ENCODE results near the gene LHFPL6.

DNA sequence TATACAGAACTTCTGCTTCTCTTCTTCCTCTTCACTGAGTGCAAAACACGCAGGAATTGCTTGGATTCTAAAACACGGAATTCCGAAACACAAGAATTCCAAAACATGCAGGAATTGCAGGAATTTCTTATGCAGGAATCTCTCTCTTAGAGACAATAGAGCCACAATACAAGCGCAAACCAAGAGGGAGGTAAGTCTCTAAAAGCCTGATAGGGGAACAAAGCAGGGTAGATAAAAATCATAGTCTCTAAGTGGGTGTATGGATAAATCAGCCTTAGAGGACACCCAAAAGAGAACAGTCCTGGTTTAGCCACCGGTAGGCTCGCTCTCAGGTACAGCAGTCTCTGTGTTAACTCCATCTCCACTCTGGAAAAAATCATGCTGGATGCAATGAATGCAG lies 112.9 kb downstream of the LHFPL6 start:
- no peak for TF ChIP-seq EZH2 (optimal IDR thresholded peaks at IDR 0.05; ENCODE audit: low read depth, low read length)
- TF ChIP-seq, protein P1, sequence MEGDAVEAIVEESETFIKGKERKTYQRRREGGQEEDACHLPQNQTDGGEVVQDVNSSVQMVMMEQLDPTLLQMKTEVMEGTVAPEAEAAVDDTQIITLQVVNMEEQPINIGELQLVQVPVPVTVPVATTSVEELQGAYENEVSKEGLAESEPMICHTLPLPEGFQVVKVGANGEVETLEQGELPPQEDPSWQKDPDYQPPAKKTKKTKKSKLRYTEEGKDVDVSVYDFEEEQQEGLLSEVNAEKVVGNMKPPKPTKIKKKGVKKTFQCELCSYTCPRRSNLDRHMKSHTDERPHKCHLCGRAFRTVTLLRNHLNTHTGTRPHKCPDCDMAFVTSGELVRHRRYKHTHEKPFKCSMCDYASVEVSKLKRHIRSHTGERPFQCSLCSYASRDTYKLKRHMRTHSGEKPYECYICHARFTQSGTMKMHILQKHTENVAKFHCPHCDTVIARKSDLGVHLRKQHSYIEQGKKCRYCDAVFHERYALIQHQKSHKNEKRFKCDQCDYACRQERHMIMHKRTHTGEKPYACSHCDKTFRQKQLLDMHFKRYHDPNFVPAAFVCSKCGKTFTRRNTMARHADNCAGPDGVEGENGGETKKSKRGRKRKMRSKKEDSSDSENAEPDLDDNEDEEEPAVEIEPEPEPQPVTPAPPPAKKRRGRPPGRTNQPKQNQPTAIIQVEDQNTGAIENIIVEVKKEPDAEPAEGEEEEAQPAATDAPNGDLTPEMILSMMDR (IDR thresholded peaks at IDR 0.05; ENCODE audit: low read length): no peak

Measured in MM.1S (cell line).